K562 (cell line): ENCODE measurements around the gene NAV2. TPM values are rescaled to one million over a fixed set of nuclear protein-coding genes. Genes with fewer than 3 reads are reported as not detected.

Experiments used
- ATAC-seq: fragments of 200-7000 bp; cut with Tn5 transposase; 3 replicates; pipeline ENCODE4 v1.9.1; 2020; ENCODE audit warnings: moderate library complexity
- BruUV-seq: library from RNA; stranded (reverse); fragments of 400-500 nt; replicated peaks from 2 replicates; lab custom pipeline; 2021; lab: Mats Ljungman, UMichigan
- CTCF ChIA-PET: fragments of 300-600 bp; formaldehyde crosslinking; extraction: SDS; loops from one replicate; lab custom pipeline; 2021; ENCODE audit warnings: low intra/inter-chr PET ratio; lab: Yijun Ruan, JAX
- POLR2A ChIA-PET: fragments of 300-600, 350-650 bp; sonication (Branson Sonifier 250); formaldehyde crosslinking; extraction: SDS; loops from one replicate; lab custom pipeline; 2021; ENCODE audit warnings: antibody characterized with exemption, inconsistent platforms; lab: Yijun Ruan, JAX
- DNase-seq, 4 experiments: peaks; one replicate each; pipeline versions ENCODE4 v3.0.0 to v3.0.0-alpha.2; 2011 to 2018; ENCODE audit warnings: low spot score in 3 of 4, mixed read lengths in 3 of 4; ENCODE audit errors: extremely low read depth in 1 of 4
- FAIRE-seq: peaks from 2 replicates; lab custom pipeline; 2011; peaks lifted over from hg19 to GRCh38; lab: Jason Lieb, UNC
- H2AFZ ChIP-seq: 2 replicates; pipeline ENCODE4 v1.6.0; 2011; ENCODE audit warnings: low read depth, low read length, control low read depth, inconsistent platforms
- H3K27ac ChIP-seq: fragments of 200-600 bp; 3 replicates; pipeline ENCODE4 v1.8.0; 2011; ENCODE audit warnings: low read depth, mild to moderate bottlenecking, control low read depth, inconsistent platforms, low read length, moderate library complexity, mixed read lengths; ENCODE audit errors: extremely low read depth
- H3K27me3 ChIP-seq, 2 experiments: fragments of 300-600 bp in 1 of 2; 2 replicates in 1 of 2; 3 replicates in 1 of 2; pipeline versions ENCODE4 v1.6.0 to v1.8.0; 2011; ENCODE audit warnings: inconsistent platforms in 2 of 2, low read length in 2 of 2, mild to moderate bottlenecking in 1 of 2, mixed read lengths in 1 of 2, moderate library complexity in 1 of 2; ENCODE audit not compliant: control insufficient read depth in 2 of 2, insufficient read depth in 2 of 2
- H3K36me3 ChIP-seq: fragments of 300-600 bp; 3 replicates; pipeline ENCODE4 v1.8.0; 2011; ENCODE audit warnings: mild to moderate bottlenecking, low read length, inconsistent platforms; ENCODE audit not compliant: control insufficient read depth, insufficient read depth
- H3K4me1 ChIP-seq, 2 experiments: fragments of 200-600 bp in 1 of 2; replicated peaks in 1 of 2; 2 replicates in 1 of 2; 3 replicates in 1 of 2; pipeline versions ENCODE4 v1.5.1 to v1.8.0; 2011; ENCODE audit warnings: inconsistent platforms in 2 of 2, low read length in 2 of 2, mild to moderate bottlenecking in 1 of 2, mixed read lengths in 1 of 2, moderate library complexity in 1 of 2; ENCODE audit not compliant: control insufficient read depth in 2 of 2, insufficient read depth in 2 of 2
- H3K4me2 ChIP-seq: 2 replicates; pipeline ENCODE4 v1.6.1; 2011; ENCODE audit warnings: low read length, control low read depth, inconsistent platforms, mixed read lengths; ENCODE audit not compliant: insufficient read depth
- H3K4me3 ChIP-seq: fragments of 200-600 bp; sonication (generic), shearing (Covaris generic); 2 replicates; pipeline ENCODE4 v1.5.1; 2016; ENCODE audit warnings: control low read depth, inconsistent platforms
- H3K79me2 ChIP-seq: fragments of 200-600 bp; 3 replicates; pipeline ENCODE4 v1.8.0; 2011; ENCODE audit warnings: low read length, inconsistent platforms; ENCODE audit not compliant: control insufficient read depth, insufficient read depth
- H3K9ac ChIP-seq, 2 experiments: 2 replicates each; pipeline versions ENCODE4 v1.6.0 to v1.6.1; 2011; ENCODE audit warnings: low read depth in 2 of 2, low read length in 2 of 2, control low read depth in 1 of 2, inconsistent platforms in 1 of 2, mild to moderate bottlenecking in 1 of 2, mixed read lengths in 1 of 2; ENCODE audit not compliant: insufficient read depth in 1 of 2
- H3K9me1 ChIP-seq: one replicate; pipeline ENCODE4 v1.6.0; 2011; ENCODE audit warnings: inconsistent platforms, mild to moderate bottlenecking, low read length, moderate library complexity; ENCODE audit not compliant: control insufficient read depth, insufficient read depth
- H3K9me3 ChIP-seq: replicated peaks from 2 replicates; pipeline ENCODE4 v1.5.1; 2011; ENCODE audit warnings: low read depth, low read length, inconsistent platforms; ENCODE audit not compliant: control insufficient read depth, insufficient read depth
- H4K20me1 ChIP-seq: replicated peaks from 2 replicates; pipeline ENCODE4 v1.6.1; 2011; ENCODE audit warnings: low read length, inconsistent platforms, mixed read lengths; ENCODE audit not compliant: control insufficient read depth, insufficient read depth
- ARID1B ChIP-seq: fragments of 450-650 bp; IDR thresholded peaks from 2 replicates; pipeline ENCODE4 v1.6.1; 2016; ENCODE audit warnings: antibody characterized with exemption, mild to moderate bottlenecking, inconsistent platforms
- ILK ChIP-seq: fragments of 450-650 bp; IDR thresholded peaks from 2 replicates; pipeline ENCODE4 v1.6.1; 2016; ENCODE audit warnings: missing genetic modification characterization, low read depth, mild to moderate bottlenecking, missing compliant biosample characterization, moderate library complexity, borderline replicate concordance
- MTA1 ChIP-seq: fragments of 450-650 bp; IDR thresholded peaks from 2 replicates; pipeline ENCODE4 v1.6.1; 2017; ENCODE audit warnings: borderline replicate concordance
- MTA2 ChIP-seq: fragments of 450-650 bp; IDR thresholded peaks from 2 replicates; pipeline ENCODE4 v1.6.1; 2016; ENCODE audit warnings: low read depth
- NR3C1 ChIP-seq: sonication (generic); formaldehyde crosslinking; IDR thresholded peaks from 2 replicates; pipeline ENCODE4 v1.8.1; 2022; ENCODE audit warnings: missing genetic modification reagents
- SIN3B ChIP-seq: fragments of 450-650 bp; IDR thresholded peaks from 2 replicates; pipeline ENCODE4 v1.6.1; 2017; ENCODE audit warnings: low read depth, mild to moderate bottlenecking, moderate library complexity
- ZNF121 ChIP-seq: sonication (generic); formaldehyde crosslinking; conservative IDR thresholded peaks from 2 replicates; pipeline ENCODE4 v1.8.0; 2022; ENCODE audit warnings: missing genetic modification reagents
- WGBS: fragments of 100-300 bp; shearing (Covaris generic); methylation state at CpG from one replicate; pipeline ENCODE4 v1.1.6; 2016; ENCODE audit warnings: low coverage, mixed read lengths; ENCODE audit not compliant: insufficient coverage; ENCODE audit errors: missing lambda C conversion rate; 5-methylcytosine and 5-hydroxymethylcytosine counted together
- in situ Hi-C: fragments of 300-500 bp; cut with MboI; formaldehyde crosslinking; loops from 4 replicates; pipeline ENCODE4 v1.15.0; 2018; ENCODE audit warnings: inconsistent platforms, mixed read lengths
- intact Hi-C: fragments of 100-400 bp; cut with micrococcal nuclease; formaldehyde crosslinking; loops from 2 replicates; pipeline ENCODE4 v1.14.2; 2022
- polyA plus RNA-seq, 8 experiments: library from polyadenylated mRNA; depleted of rRNA in 4 of 8; stranded (reverse) in 5 of 8; unstranded in 3 of 8; fragments of >200 nt; fragmentation: Nextera tagmentation in 2 of 8; fragmentation: Illumina TruSeq in 1 of 8; extraction: Ambion mirVana in 2 of 8; extraction: Trizol in 1 of 8; gene quantifications; 2 replicates each; pipeline versions ENCODE4 v1.2.1 to v1.2.3, GENCODE V29; 2011 to 2014; ENCODE audit warnings: inconsistent platforms in 1 of 8, missing spikeins in 1 of 8
- total RNA-seq, 7 experiments: library from RNA; depleted of rRNA in 6 of 7; stranded (reverse); fragments of >200 nt in 6 of 7; fragmentation: Illumina TruSeq in 2 of 7; extraction: Trizol in 2 of 7; gene quantifications; 2 replicates each; pipeline versions ENCODE4 v1.2.1 to v1.2.3, GENCODE V29; 2011 to 2021; ENCODE audit warnings: low replicate concordance in 1 of 7

The NAV2 gene
- total and polyA plus RNA-seq, 9 of the 15 experiments (the other 6 are each of a cell fraction or from before 2014, with no cell fraction given), result 0.03 to 0.35 (median 0.05) TPM

DNA sequence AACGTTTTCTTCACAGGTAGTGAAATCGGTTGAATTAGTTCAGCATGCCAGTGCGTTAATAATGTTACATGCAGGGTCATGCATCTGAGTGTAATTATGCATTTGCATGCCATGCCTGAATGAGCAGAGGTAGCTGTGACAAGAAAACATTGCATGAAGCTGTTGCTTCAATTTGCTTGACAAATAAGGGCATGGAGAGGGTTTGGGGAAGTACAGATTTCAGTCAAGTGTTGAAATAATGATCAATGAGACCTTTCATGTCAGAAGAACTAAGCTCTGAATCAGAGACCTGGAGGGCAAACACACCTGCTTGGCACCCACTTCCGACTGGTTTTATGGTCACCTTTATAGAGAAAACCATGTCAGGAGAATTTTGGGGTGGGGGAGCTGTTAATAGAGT, 226.2 kb downstream of the NAV2 start:
- ATAC-seq, result no peak
- Histone ChIP-seq H3K4me2 (no peak overlapping the region), H3K27ac (no peak overlapping the region), H3K9me3 (no peaks in the 10 kb centered on the region), H3K27me3 (peaks cover 8 to 36% of the 10 kb centered on the region in 2 experiments)
- BruUV-seq, result no TSS peak
- intact Hi-C loops, result loop anchor here (1.0 to 5.0 kb wide), 3 partner anchors 193 to 418 kb away; no protein-coding TSS in a partner anchor
- TF ChIP-seq SIN3B (no peak), MTA1 (no peak), MTA2 (no peak), ZNF121 (CRISPR knock-in tag) (no peak), ARID1B (no peak), NR3C1 (no peak), ILK (tag) (no peak)
- TF ChIP-seq, all 486 proteins: peak for 0
- Histone ChIP-seq H4K20me1 (peaks cover 5% of the 10 kb centered on the region; the same call in 1 of the 2 replicates), H3K9ac (no peak overlapping the region), H3K4me3 (no peak overlapping the region), H3K4me1 (no peaks in the 10 kb centered on the region; a peak in 1 of 5 replicates), H2AFZ (no peak overlapping the region), H3K79me2 (no peaks in the 10 kb centered on the region), H3K9me1 (no peaks in the 10 kb centered on the region), H3K36me3 (no peaks in the 10 kb centered on the region)
- WGBS, result 1% methylated on average over 4 of the region's 4 CpGs
- in situ Hi-C loops, result loop anchor here (10.0 to 25.0 kb wide), 2 partner anchors 396 to 673 kb away; no protein-coding TSS in a partner anchor
- FAIRE-seq (no peak), DNase-seq (no peak)
- ChIA-PET CTCF (interaction anchor here (1.1 to 2.2 kb wide), 3 partner anchors 194 to 672 kb away, joined by 3 to 25 read pairs (median 5); no protein-coding TSS in a partner anchor), POLR2A (no interaction called here)
